Liver (tissue), 3 donors: Measurements from ENCODE around the gene RERE.

Experiments used
- TAF1 ChIP-seq: conservative IDR thresholded peaks from 2 replicates; pipeline ENCODE4 v1.6.1; 2016; ENCODE audit warnings: antibody characterized with exemption, mild to moderate bottlenecking
- TF ChIP-seq, protein P1 (sequence below): fragments of 150-350 bp; IDR thresholded peaks from 2 replicates; pipeline ENCODE4 v1.5.1; 2017; ENCODE audit warnings: improper control_type of control experiment, low read depth, low read length; ENCODE audit not compliant: missing input control
- TF ChIP-seq, protein P2 (sequence below): IDR thresholded peaks from 2 replicates; pipeline ENCODE4 v1.6.1; 2016; ENCODE audit warnings: antibody characterized with exemption
- TF ChIP-seq, protein P3 (sequence below): IDR thresholded peaks from 2 replicates; pipeline ENCODE4 v1.6.1; 2016; ENCODE audit warnings: antibody characterized with exemption, mild to moderate bottlenecking
- TF ChIP-seq, protein P4 (sequence below): IDR thresholded peaks from 2 replicates; pipeline ENCODE4 v1.6.1; 2016; ENCODE audit warnings: antibody characterized with exemption
- donor health status: healthy.
- donor health status: healthy.

DNA sequence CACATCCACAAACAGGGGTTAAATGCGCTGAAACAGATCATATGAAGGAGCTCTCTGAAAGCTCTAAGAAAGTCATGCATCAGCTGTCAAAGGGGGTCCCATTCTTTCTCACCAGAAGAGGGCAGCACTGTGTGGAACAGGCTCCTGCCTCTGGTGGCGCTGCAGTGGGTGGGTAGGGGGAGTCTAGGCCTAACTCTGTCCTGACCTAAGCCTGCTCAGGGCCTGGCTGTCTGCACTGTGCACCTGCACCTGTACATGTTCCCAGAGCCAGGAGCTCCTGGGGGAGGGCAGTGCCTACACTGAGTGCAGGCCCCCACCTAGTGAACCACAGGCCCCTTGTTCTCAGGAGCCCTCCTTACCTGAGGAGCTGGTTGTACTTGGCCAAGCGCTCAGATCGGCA lies 45.1 kb upstream of the RERE start:
- TF ChIP-seq, protein P1, sequence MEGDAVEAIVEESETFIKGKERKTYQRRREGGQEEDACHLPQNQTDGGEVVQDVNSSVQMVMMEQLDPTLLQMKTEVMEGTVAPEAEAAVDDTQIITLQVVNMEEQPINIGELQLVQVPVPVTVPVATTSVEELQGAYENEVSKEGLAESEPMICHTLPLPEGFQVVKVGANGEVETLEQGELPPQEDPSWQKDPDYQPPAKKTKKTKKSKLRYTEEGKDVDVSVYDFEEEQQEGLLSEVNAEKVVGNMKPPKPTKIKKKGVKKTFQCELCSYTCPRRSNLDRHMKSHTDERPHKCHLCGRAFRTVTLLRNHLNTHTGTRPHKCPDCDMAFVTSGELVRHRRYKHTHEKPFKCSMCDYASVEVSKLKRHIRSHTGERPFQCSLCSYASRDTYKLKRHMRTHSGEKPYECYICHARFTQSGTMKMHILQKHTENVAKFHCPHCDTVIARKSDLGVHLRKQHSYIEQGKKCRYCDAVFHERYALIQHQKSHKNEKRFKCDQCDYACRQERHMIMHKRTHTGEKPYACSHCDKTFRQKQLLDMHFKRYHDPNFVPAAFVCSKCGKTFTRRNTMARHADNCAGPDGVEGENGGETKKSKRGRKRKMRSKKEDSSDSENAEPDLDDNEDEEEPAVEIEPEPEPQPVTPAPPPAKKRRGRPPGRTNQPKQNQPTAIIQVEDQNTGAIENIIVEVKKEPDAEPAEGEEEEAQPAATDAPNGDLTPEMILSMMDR, result peak; percentile 30
- TF ChIP-seq, protein P2, sequence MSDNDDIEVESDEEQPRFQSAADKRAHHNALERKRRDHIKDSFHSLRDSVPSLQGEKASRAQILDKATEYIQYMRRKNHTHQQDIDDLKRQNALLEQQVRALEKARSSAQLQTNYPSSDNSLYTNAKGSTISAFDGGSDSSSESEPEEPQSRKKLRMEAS, result no peak
- TF ChIP-seq, protein P3, sequence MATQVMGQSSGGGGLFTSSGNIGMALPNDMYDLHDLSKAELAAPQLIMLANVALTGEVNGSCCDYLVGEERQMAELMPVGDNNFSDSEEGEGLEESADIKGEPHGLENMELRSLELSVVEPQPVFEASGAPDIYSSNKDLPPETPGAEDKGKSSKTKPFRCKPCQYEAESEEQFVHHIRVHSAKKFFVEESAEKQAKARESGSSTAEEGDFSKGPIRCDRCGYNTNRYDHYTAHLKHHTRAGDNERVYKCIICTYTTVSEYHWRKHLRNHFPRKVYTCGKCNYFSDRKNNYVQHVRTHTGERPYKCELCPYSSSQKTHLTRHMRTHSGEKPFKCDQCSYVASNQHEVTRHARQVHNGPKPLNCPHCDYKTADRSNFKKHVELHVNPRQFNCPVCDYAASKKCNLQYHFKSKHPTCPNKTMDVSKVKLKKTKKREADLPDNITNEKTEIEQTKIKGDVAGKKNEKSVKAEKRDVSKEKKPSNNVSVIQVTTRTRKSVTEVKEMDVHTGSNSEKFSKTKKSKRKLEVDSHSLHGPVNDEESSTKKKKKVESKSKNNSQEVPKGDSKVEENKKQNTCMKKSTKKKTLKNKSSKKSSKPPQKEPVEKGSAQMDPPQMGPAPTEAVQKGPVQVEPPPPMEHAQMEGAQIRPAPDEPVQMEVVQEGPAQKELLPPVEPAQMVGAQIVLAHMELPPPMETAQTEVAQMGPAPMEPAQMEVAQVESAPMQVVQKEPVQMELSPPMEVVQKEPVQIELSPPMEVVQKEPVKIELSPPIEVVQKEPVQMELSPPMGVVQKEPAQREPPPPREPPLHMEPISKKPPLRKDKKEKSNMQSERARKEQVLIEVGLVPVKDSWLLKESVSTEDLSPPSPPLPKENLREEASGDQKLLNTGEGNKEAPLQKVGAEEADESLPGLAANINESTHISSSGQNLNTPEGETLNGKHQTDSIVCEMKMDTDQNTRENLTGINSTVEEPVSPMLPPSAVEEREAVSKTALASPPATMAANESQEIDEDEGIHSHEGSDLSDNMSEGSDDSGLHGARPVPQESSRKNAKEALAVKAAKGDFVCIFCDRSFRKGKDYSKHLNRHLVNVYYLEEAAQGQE, result no peak
- TF ChIP-seq TAF1, result no peak
- TF ChIP-seq, protein P4, sequence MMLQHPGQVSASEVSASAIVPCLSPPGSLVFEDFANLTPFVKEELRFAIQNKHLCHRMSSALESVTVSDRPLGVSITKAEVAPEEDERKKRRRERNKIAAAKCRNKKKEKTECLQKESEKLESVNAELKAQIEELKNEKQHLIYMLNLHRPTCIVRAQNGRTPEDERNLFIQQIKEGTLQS, result no peak
